Fibroblast of mammary gland (primary cell): ENCODE data around the gene THAP4.

Source experiments
- DNase-seq: peaks from one replicate; pipeline ENCODE4 v3.0.0-alpha.2; 2010; ENCODE audit warnings: low read depth
- H3K4me3 ChIP-seq: 2 replicates; pipeline ENCODE4 v1.5.1; 2011; ENCODE audit warnings: low read depth, mild to moderate bottlenecking, low read length, moderate library complexity; ENCODE audit not compliant: control insufficient read depth
- TF ChIP-seq, protein P1 (sequence below): conservative IDR thresholded peaks from 2 replicates; pipeline ENCODE4 v1.5.1; 2011; ENCODE audit warnings: low read depth, low read length, inconsistent platforms; ENCODE audit not compliant: control insufficient read depth, insufficient read depth

Gene THAP4

GRCh38 chr2:241550616-241551580 is 86.1 kb downstream of the THAP4 start:
- H3K4me3 ChIP-seq = no peak overlapping the region
- TF ChIP-seq, protein P1, sequence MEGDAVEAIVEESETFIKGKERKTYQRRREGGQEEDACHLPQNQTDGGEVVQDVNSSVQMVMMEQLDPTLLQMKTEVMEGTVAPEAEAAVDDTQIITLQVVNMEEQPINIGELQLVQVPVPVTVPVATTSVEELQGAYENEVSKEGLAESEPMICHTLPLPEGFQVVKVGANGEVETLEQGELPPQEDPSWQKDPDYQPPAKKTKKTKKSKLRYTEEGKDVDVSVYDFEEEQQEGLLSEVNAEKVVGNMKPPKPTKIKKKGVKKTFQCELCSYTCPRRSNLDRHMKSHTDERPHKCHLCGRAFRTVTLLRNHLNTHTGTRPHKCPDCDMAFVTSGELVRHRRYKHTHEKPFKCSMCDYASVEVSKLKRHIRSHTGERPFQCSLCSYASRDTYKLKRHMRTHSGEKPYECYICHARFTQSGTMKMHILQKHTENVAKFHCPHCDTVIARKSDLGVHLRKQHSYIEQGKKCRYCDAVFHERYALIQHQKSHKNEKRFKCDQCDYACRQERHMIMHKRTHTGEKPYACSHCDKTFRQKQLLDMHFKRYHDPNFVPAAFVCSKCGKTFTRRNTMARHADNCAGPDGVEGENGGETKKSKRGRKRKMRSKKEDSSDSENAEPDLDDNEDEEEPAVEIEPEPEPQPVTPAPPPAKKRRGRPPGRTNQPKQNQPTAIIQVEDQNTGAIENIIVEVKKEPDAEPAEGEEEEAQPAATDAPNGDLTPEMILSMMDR = no peak
- no peak for DNase-seq

DNA sequence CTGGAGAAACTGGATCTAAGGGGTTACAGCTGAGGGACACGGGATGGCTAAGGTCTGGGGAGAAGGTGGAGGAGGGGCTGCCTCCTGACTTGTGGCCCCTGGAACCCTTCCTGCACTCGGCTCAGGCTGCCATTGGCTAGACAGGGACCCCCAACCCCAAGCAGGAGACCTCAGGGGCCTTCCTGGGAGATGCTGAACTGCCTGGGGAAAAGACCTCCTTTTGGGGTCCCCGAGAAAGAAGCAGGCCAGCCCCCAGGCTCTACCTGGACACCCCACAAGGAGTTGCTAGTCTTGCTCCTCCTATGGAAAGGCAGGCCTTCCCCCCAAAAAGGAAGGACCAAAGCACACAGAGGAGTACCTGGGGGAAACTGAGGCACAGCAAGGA is 88.5 kb downstream of the THAP4 start:
- no peak for DNase-seq
- H3K4me3 ChIP-seq = no peak overlapping the region
- TF ChIP-seq, protein P1 = no peak

- H3K4me3 ChIP-seq = no peak overlapping the region
- TF ChIP-seq, protein P1 = no peak
- DNase-seq = no peak
These were observed 89.0 kb downstream of the THAP4 start for GRCh38 chr2:241547781-241548450.

DNA sequence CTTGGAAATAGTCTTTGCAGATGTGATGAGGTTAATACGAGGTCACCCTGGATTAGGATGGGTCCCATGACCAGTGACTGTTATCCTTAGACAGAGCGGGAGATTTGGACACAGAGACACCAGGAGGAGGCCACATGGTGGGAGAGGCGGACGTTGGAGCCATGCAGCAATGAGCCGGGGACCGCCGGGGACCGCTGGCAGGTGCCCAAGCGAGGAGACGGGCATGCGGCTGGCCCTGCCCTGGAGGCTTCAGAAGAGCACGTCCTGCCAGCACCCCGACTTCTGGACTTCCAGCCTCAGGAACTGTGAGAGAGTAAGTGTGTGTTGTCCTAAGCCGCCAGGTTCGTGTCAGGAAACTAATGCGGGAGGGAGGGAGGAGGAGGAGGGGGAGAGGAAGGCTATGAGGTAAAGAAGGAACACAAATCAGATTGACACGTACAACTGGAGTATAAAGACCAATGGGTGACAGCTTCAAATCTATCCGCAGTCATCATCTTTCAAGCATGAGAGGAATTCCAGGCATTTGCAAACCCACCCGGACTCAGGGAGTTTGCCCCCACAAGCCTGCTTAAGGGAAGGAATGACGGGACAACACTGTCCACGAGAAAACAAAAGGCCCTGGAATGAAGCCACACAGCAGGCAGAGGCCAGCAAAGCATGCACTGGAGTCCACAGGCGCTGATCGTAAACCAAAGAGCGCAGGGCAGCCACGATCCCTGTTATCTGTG is 90.0 kb downstream of the THAP4 start:
- TF ChIP-seq, protein P1 = no peak

GRCh38 chr2:241545523-241546473 is 91.2 kb downstream of the THAP4 start:
- TF ChIP-seq, protein P1 = no peak
- no peak for DNase-seq
- H3K4me3 ChIP-seq = no peak overlapping the region

More for the DNA sequence above, 90.0 kb downstream of the THAP4 start:
- no peak overlapping the region for H3K4me3 ChIP-seq
- DNase-seq = peak; percentile 25
